ENCODE measurements around the gene KLHL26.

Gene KLHL26

GRCh38 chr19:18620311-18620710 is 16.5 kb upstream of the KLHL26 start:
- no peak for DNase-seq (ENCODE audit: low read depth)
- no peak overlapping the region for H3K4me3 ChIP-seq (ENCODE audit: low read length)
- no peak for TF ChIP-seq CTCF (conservative IDR thresholded peaks at IDR 0.05; ENCODE audit: low read depth, low read length)

GRCh38 chr19:18620902-18621301 is 15.9 kb upstream of the KLHL26 start:
- no peak for TF ChIP-seq CTCF (conservative IDR thresholded peaks at IDR 0.05; ENCODE audit: low read depth, low read length)
- H3K4me3 ChIP-seq (ENCODE audit: low read length) = no peak overlapping the region
- no peak for DNase-seq (ENCODE audit: low read depth)

GRCh38 chr19:18626906-18627305 is 9.9 kb upstream of the KLHL26 start:
- no peak for DNase-seq (ENCODE audit: low read depth)
- TF ChIP-seq CTCF (conservative IDR thresholded peaks at IDR 0.05; ENCODE audit: low read depth, low read length) = no peak
- H3K4me3 ChIP-seq (ENCODE audit: low read length) = no peak overlapping the region

- TF ChIP-seq CTCF (conservative IDR thresholded peaks at IDR 0.05; ENCODE audit: low read depth, low read length) = no peak
- no peak for DNase-seq (ENCODE audit: low read depth)
- no peak overlapping the region for H3K4me3 ChIP-seq (ENCODE audit: low read length)
Observed at GRCh38 chr19:18629166-18630088, 7.4 kb upstream of the KLHL26 start.

GRCh38 chr19:18633321-18633720 is 3.5 kb upstream of the KLHL26 start:
- no peak for DNase-seq (ENCODE audit: low read depth)
- no peak for TF ChIP-seq CTCF (conservative IDR thresholded peaks at IDR 0.05; ENCODE audit: low read depth, low read length)

GRCh38 chr19:18634612-18635297 is 2.1 kb upstream of the KLHL26 start:
- no peak for TF ChIP-seq CTCF (conservative IDR thresholded peaks at IDR 0.05; ENCODE audit: low read depth, low read length)
- H3K4me3 ChIP-seq (ENCODE audit: low read length) = no peak overlapping the region
- no peak for DNase-seq (ENCODE audit: low read depth)

More at GRCh38 chr19:18633321-18633720, 3.5 kb upstream of the KLHL26 start:
- H3K4me3 ChIP-seq (ENCODE audit: low read length) = no peak overlapping the region
